B cell (primary cell): Measurements from ENCODE around the gene AP5M1. TPM values are rescaled to one million over a fixed set of nuclear protein-coding genes. Genes with fewer than 3 reads are reported as not detected.

Experiments
- ATAC-seq: fragments of 200-7000 bp; cut with Tn5 transposase; one replicate; pipeline ENCODE4 v1.10.0; 2021; ENCODE audit warnings: low read depth, mild to moderate bottlenecking, moderate number of reproducible peaks, moderate library complexity
- CTCF ChIA-PET: fragments of 350-600 bp; sonication (Branson Sonifier 250); formaldehyde crosslinking; loops from one replicate; lab custom pipeline; 2021; ENCODE audit warnings: antibody characterized with exemption, inconsistent platforms; lab: Charles Lee
- POLR2A ChIA-PET: fragments of 350-600 bp; sonication (Branson Sonifier 250); formaldehyde crosslinking; loops from one replicate; lab custom pipeline; 2021; ENCODE audit warnings: antibody characterized with exemption; lab: Charles Lee
- DNase-seq: peaks from one replicate; pipeline ENCODE4 v3.0.0; 2013
- H2AFZ ChIP-seq: 2 replicates; pipeline ENCODE4 v1.6.1; 2012; ENCODE audit warnings: mild to moderate bottlenecking, low read depth, low read length; ENCODE audit not compliant: insufficient read depth, poor library complexity, severe bottlenecking
- H3K27ac ChIP-seq, 2 donors: 1 replicate in 1 of 2; 2 replicates in 1 of 2; pipeline ENCODE4 v1.5.1; 2012 to 2013; ENCODE audit warnings: low read length in 2 of 2, mild to moderate bottlenecking in 2 of 2, moderate library complexity in 1 of 2
- H3K27me3 ChIP-seq, 4 experiments: fragments of 200-600 bp in 1 of 4; sonication (generic) in 1 of 4; replicated peaks in 1 of 4; 1 replicate in 2 of 4; 2 replicates in 2 of 4; pipeline versions ENCODE4 v1.6.1 to v1.7.0; 2013 to 2016; ENCODE audit warnings: low read length in 3 of 4, mild to moderate bottlenecking in 2 of 4, mixed read lengths in 1 of 4, moderate library complexity in 1 of 4; ENCODE audit not compliant: insufficient read depth in 4 of 4, control insufficient read depth in 3 of 4; ENCODE audit errors: control extremely low read depth in 1 of 4
- H3K36me3 ChIP-seq, 2 experiments: replicated peaks in 1 of 2; 1 replicate in 1 of 2; 2 replicates in 1 of 2; pipeline versions ENCODE4 v1.6.1 to v1.7.1; 2013; ENCODE audit warnings: low read length in 1 of 2; ENCODE audit not compliant: insufficient read depth in 2 of 2, control insufficient read depth in 1 of 2; ENCODE audit errors: control extremely low read depth in 1 of 2, extremely low read depth in 1 of 2
- H3K4me1 ChIP-seq, 2 donors: fragments of 200-600 bp in 1 of 2; sonication (generic) in 1 of 2; 1 replicate in 1 of 2; 2 replicates in 1 of 2; pipeline versions ENCODE4 v1.5.1 to v1.6.1; 2013 to 2017; ENCODE audit warnings: low read length in 2 of 2; ENCODE audit not compliant: control insufficient read depth in 2 of 2, insufficient read depth in 2 of 2
- H3K4me2 ChIP-seq: replicated peaks from 2 replicates; pipeline ENCODE3; 2012; ENCODE audit warnings: mild to moderate bottlenecking, low read depth, low read length; ENCODE audit not compliant: poor library complexity, severe bottlenecking
- H3K4me3 ChIP-seq, 5 experiments: fragments of 200-600 bp in 1 of 5; sonication (generic) in 1 of 5; 1 replicate in 3 of 5; 2 replicates in 2 of 5; pipeline versions ENCODE4 v1.5.1 to v1.7.0; 2011 to 2016; ENCODE audit warnings: low read length in 4 of 5, mild to moderate bottlenecking in 4 of 5, low read depth in 2 of 5, control low read depth in 1 of 5, moderate library complexity in 1 of 5; ENCODE audit not compliant: insufficient read depth in 1 of 5; ENCODE audit errors: control extremely low read depth in 1 of 5, extremely low read depth in 1 of 5
- H3K79me2 ChIP-seq: fragments of 200-600 bp; sonication (generic); one replicate; pipeline ENCODE4 v1.6.0; 2016; ENCODE audit warnings: low read length; ENCODE audit not compliant: control insufficient read depth, insufficient read depth
- H3K9ac ChIP-seq: fragments of 200-600 bp; sonication (generic); 2 replicates; pipeline ENCODE4 v1.6.1; 2017; ENCODE audit warnings: mild to moderate bottlenecking, low read length, moderate library complexity
- H3K9me3 ChIP-seq, 3 donors: one replicate each; pipeline versions ENCODE4 v1.6.1 to v1.7.1; 2013; ENCODE audit warnings: low read length in 2 of 3; ENCODE audit not compliant: control insufficient read depth in 2 of 3, insufficient read depth in 1 of 3; ENCODE audit errors: control extremely low read depth in 1 of 3
- H4K20me1 ChIP-seq: 2 replicates; pipeline ENCODE4 v1.6.0; 2012; ENCODE audit warnings: mild to moderate bottlenecking, low read length; ENCODE audit not compliant: insufficient read depth, control insufficient read depth, poor library complexity, severe bottlenecking
- H3K27ac Mint-ChIP-seq: one replicate; pipeline ENCODE4 v1.8.0; 2021; ENCODE audit warnings: mixed read lengths
- H3K27me3 Mint-ChIP-seq: one replicate; pipeline ENCODE4 v1.8.0; 2021; ENCODE audit warnings: mixed read lengths
- H3K4me1 Mint-ChIP-seq: one replicate; pipeline ENCODE4 v1.8.0; 2021; ENCODE audit warnings: mixed read lengths
- H3K4me3 Mint-ChIP-seq: one replicate; pipeline ENCODE4 v1.8.0; 2021; ENCODE audit warnings: mixed read lengths
- H3K9me3 Mint-ChIP-seq: one replicate; pipeline ENCODE4 v1.8.0; 2022; ENCODE audit warnings: mixed read lengths; ENCODE audit not compliant: insufficient read depth
- EZH2 ChIP-seq: IDR thresholded peaks from 2 replicates; pipeline ENCODE4 v1.6.1; 2012; ENCODE audit warnings: borderline replicate concordance, low read depth, mild to moderate bottlenecking, moderate library complexity, low read length; ENCODE audit not compliant: insufficient read depth, poor library complexity, severe bottlenecking
- WGBS: methylation state at CpG from one replicate; pipeline ENCODE4 v1.1.5; 2013; ENCODE audit warnings: missing lambda C conversion rate; ENCODE audit not compliant: insufficient coverage; 5-methylcytosine and 5-hydroxymethylcytosine counted together
- intact Hi-C: fragments of 100-400 bp; cut with micrococcal nuclease; formaldehyde crosslinking; loops from one replicate; pipeline ENCODE4 v1.10.0; 2022
- polyA plus RNA-seq: library from polyadenylated mRNA; depleted of rRNA; stranded (reverse); fragments of >200 nt; gene quantifications from 2 replicates; pipeline ENCODE4 v1.2.3, GENCODE V29; 2012
- total RNA-seq, 2 donors: library from RNA; stranded (reverse); fragments of 120-200 nt in 1 of 2; gene quantifications; 1 replicate in 1 of 2; 2 replicates in 1 of 2; pipeline versions ENCODE4 v1.2.3 to v1.2.4, GENCODE V29; 2013 to 2022
- TF ChIP-seq, protein P1 (sequence below): fragments of 200-600 bp; IDR thresholded peaks from one replicate; pipeline ENCODE4 v1.8.0; 2022; ENCODE audit warnings: antibody characterized with exemption, mild to moderate bottlenecking

AP5M1 gene
- total and polyA plus RNA-seq, 2 donors (not counting 1 experiment from before 2014, with no cell fraction given) = 14.5 to 53.6 TPM

- Histone ChIP-seq H2AFZ (no peak overlapping the region), H3K4me2 (no peak overlapping the region), H3K36me3 (peaks cover 12 to 24% of the 10 kb centered on the region in 2 experiments), H3K27ac (no peak overlapping the region), H3K9me3 (no peaks in the 10 kb centered on the region), H3K27me3 (no peaks in the 10 kb centered on the region), H3K4me1 (no peaks in the 10 kb centered on the region), H3K4me3 (no peak overlapping the region), H3K79me2 (peaks cover 3% of the 10 kb centered on the region), H4K20me1 (no peaks in the 10 kb centered on the region), H3K9ac (no peak overlapping the region)
- DNase-seq = no peak
- Mint-ChIP-seq H3K27ac (no peak overlapping the region), H3K27me3 (no peaks in the 10 kb centered on the region), H3K9me3 (no peaks in the 10 kb centered on the region), H3K4me3 (no peak overlapping the region), H3K4me1 (no peaks in the 10 kb centered on the region)
- no peak for ATAC-seq
- no peak for TF ChIP-seq EZH2
- TF ChIP-seq, protein P1, sequence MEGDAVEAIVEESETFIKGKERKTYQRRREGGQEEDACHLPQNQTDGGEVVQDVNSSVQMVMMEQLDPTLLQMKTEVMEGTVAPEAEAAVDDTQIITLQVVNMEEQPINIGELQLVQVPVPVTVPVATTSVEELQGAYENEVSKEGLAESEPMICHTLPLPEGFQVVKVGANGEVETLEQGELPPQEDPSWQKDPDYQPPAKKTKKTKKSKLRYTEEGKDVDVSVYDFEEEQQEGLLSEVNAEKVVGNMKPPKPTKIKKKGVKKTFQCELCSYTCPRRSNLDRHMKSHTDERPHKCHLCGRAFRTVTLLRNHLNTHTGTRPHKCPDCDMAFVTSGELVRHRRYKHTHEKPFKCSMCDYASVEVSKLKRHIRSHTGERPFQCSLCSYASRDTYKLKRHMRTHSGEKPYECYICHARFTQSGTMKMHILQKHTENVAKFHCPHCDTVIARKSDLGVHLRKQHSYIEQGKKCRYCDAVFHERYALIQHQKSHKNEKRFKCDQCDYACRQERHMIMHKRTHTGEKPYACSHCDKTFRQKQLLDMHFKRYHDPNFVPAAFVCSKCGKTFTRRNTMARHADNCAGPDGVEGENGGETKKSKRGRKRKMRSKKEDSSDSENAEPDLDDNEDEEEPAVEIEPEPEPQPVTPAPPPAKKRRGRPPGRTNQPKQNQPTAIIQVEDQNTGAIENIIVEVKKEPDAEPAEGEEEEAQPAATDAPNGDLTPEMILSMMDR = no peak
- intact Hi-C loops = no loop called here
- POLR2A ChIA-PET = interaction anchor here (0.6 kb wide), 1 partner anchor 9 kb away, joined by 3 read pairs; no protein-coding TSS in a partner anchor
- CTCF ChIA-PET = interaction anchor here (1.8 kb wide), 1 partner anchor 26 kb away, joined by 4 read pairs; the partner anchor contains the start of genes AP5M1 and EXOC5
These were observed 25.5 kb upstream of the AP5M1 start for GRCh38 chr14:57243320-57243719.

DNA sequence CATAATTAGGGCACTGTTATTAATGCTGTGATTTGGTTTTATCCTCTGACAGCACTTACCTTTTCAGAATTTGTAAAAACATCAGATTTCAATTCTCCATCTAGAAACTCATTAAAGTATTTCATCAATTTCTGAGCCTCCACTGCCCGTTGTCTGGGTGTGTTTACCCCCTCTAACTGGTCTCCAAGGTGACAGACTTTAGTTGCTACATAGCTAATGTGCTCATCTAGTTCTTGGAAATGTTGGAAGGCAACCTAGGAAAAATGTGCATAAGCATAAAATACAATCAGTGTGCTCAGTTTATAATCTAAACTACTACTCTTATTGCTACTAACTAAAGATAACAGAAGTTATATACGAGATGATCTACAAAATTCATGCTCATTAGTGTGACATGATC, 24.7 kb upstream of the AP5M1 start:
- no peak overlapping the region for H3K27ac ChIP-seq
- no peaks in the 10 kb centered on the region for H3K27me3 ChIP-seq
- no peak for ATAC-seq
- no peaks in the 10 kb centered on the region for H3K9me3 ChIP-seq
- CTCF ChIA-PET = interaction anchor here (1.8 kb wide), 1 partner anchor 25 kb away, joined by 4 read pairs; the partner anchor contains the start of genes AP5M1 and EXOC5
- H3K4me3 Mint-ChIP-seq = no peak overlapping the region
- H3K27me3 Mint-ChIP-seq = no peaks in the 10 kb centered on the region
- intact Hi-C loops = no loop called here
- no peak overlapping the region for H3K4me2 ChIP-seq
- peaks cover 4% of the 10 kb centered on the region for H4K20me1 ChIP-seq
- POLR2A ChIA-PET = interaction anchor here (0.6 kb wide), 1 partner anchor 9 kb away, joined by 3 read pairs; no protein-coding TSS in a partner anchor
- no CpG with 5 or more reads among the region's 2 CpGs for WGBS
- H3K79me2 ChIP-seq = peaks cover 3% of the 10 kb centered on the region
- H3K9me3 Mint-ChIP-seq = no peaks in the 10 kb centered on the region
- H3K4me1 ChIP-seq = no peaks in the 10 kb centered on the region
- no peak overlapping the region for H3K4me3 ChIP-seq
- H3K4me1 Mint-ChIP-seq = no peaks in the 10 kb centered on the region
- DNase-seq = no peak
- H2AFZ ChIP-seq = no peak overlapping the region
- TF ChIP-seq, protein P1 = no peak
- no peak for TF ChIP-seq EZH2
- no peak overlapping the region for H3K27ac Mint-ChIP-seq
- no peak overlapping the region for H3K9ac ChIP-seq
- peaks cover 11 to 21% of the 10 kb centered on the region in 2 experiments for H3K36me3 ChIP-seq
